ENCODE data around the gene GRM3.
"Not testable (repeated sequence)": the region's sequence is repeated elsewhere in the genome, so short reads cannot be mapped to it uniquely, and the experiment has no call there.

Gene GRM3

DNA sequence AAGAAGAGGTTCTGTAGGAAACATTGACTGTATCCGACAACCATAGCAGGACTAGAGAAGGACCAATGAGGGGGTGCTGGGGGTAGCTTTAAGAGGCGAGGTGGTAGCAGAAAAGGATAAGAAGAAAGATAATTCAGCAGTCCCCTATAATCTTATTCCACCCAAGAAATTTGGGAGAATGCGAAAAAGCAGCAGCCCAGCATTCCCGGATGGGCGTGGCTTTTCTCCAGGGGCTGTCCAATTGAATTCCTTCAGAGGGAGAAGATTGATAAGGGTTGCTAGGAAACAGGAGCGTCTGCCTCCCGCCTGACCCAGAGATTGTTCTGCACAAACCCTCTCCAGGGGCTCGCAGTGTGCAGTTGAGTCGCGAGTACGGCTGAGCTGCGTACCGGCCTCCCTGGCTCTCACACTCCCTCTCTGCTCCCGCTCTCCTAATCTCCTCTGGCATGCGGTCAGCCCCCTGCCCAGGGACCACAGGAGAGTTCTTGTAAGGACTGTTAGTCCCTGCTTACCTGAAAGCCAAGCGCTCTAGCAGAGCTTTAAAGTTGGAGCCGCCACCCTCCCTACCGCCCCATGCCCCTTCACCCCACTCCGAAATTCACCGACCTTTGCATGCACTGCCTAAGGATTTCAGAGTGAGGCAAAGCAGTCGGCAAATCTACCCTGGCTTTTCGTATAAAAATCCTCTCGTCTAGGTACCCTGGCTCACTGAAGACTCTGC is at the start of gene GRM3:
Gene GRM3, plus strand, starts transcription at position 349 of the 721 bp plus-strand sequence. CDS start 121,237 bp downstream, outside the sequence.
- no peak for DNase-seq

GRCh38 chr7:86598311-86598710 is 45.4 kb upstream of the GRM3 start:
- no peak for DNase-seq

- DNase-seq = no peak
These were observed 45.0 kb upstream of the GRM3 start for GRCh38 chr7:86598721-86599120.

GRCh38 chr7:86600506-86601290 is 43.0 kb upstream of the GRM3 start:
- DNase-seq = no peak

DNA sequence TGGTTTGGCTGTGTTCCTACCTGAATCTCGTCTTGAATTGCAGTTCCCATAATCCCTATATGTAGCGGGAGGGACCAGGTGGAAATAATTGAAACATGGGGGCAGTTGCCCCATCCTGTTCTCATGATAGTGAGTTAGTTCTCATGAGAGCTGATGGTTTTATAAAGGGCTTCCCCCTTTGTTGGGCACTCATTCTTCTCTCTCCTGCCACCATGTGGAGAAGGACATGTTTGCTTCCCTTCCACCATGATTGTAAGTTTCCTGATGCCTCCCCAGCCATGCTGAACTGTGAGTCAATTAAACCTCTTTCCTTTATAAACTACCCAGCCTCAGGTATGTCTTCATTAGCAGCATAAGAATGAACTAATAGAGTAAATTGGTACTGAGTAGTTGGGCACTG is 28.0 kb upstream of the GRM3 start:
- DNase-seq = not testable (repeated sequence)

DNA sequence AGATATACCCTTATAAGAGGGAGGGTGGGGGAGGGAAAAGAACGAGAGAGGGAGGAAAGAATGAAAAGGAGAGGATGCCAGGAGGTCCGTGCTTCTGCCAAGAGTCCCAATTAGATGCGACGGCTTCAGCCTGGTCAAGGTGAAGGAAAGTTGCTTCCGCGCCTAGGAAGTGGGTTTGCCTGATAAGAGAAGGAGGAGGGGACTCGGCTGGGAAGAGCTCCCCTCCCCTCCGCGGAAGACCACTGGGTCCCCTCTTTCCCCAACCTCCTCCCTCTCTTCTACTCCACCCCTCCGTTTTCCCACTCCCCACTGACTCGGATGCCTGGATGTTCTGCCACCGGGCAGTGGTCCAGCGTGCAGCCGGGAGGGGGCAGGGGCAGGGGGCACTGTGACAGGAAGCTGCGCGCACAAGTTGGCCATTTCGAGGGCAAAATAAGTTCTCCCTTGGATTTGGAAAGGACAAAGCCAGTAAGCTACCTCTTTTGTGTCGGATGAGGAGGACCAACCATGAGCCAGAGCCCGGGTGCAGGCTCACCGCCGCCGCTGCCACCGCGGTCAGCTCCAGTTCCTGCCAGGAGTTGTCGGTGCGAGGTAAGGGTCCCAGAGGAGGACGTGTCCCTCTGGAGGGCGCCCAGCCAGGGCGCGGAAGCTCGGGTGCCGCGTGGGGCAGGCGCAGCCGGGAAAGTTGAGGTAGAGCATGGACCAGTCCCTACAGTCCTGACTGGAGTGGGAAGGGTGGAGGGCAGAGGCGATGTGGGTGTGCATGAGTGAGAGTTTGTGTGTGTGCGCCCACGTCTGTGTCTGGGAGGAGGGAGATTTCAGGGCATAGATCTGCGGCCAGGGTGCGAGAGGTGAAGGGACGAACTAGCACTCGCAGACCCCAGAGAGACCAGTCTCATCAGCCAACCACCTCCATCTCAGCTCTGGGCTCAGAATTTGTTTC is 844 bp downstream of the GRM3 start:
- DNase-seq = no peak

DNA sequence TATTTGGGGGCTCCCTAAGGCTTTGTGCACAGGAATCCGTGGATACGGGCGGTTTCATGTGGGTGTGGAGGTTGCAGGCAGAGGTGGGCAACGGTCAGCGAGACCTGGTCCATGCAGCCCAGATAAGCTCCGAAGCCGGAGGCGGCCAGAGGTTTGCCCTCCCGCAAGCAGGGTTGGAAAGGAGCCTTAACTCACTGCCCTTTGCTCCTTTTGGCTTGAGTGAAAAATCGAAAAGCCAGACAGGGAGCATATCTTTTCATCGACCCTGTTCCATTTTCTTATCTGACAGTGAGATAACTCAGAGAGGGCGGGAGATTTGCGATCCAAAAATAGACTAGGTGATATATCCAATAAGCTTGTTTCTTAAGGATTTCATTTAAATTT is 1.5 kb downstream of the GRM3 start:
- DNase-seq = no peak

DNA sequence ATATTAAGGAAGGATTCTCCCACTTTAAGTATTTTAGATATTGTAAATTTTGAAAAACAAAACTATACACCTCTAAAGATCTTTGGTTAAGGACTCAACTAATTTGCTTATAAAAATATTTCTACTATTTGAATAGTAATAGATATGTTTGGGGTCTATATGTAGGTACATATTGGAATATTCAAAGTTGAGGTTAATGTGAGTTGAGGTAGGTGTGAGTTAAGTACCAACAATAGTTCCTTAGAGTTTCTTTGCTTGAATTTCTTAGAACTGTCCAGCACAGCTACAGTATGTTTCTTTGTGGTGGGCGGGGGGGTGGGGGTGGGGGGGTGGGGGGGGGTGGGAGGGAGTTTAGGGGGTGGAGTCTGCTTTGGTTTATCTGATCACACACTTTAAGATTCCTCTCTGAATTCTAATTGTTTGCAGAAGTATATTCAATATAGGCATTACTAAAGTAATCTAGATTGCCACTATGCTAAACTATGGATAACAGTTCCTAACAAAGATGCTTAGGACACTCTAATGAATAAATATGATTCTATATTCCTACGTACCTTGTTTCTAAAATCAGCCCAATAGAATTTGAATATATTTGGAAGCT is 2.1 kb downstream of the GRM3 start:
- no peak for DNase-seq

GRCh38 chr7:86647385-86648094 is 3.8 kb downstream of the GRM3 start:
- no peak for DNase-seq

DNA sequence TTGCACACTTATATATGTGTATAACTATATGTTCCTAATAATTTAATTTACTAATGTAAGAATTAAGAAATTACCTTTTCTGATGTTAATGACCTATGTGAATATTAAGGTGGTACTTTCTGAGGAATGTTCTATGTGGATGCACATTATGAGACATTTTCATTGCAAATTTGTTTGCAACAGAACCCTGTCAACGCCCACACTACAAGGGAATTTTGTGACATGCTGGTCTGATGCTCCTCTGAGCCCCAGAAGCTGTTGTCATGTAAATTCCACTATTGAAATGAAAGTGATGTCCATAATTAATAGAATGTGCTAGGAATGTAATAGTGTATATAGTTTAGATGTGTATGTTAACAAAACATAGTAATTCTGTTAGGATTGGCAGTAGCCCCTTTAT is 4.5 kb downstream of the GRM3 start:
- DNase-seq = no peak

- DNase-seq = no peak
These were observed 10.4 kb downstream of the GRM3 start for GRCh38 chr7:86653919-86654659.

GRCh38 chr7:86657948-86658347 is 14.2 kb downstream of the GRM3 start:
- no peak for DNase-seq

DNA sequence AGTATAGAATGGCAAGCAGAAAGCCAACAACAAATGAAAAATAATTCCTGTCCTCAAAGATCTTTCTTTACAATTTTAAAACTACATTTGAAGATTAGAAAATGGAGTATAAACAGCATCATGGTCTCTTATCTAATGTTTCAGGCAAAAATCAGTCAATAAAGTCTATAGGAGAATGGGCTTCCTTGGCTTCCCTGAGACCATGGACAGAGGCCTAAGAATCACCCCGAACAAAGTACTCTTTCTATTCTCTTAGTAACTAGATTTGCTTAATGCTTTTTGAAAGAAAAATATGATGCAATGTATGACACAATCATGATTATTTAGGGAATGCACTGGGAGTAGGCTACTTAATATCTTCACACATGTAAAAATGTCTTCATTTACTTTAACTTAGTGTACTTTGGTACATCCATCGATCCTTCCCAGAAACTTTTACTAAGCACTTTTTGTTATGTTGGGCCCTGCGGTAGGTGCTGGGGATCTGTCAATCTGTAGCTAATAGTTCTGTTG is 17.3 kb downstream of the GRM3 start:
- DNase-seq = no peak

GRCh38 chr7:86664486-86664885 is 20.8 kb downstream of the GRM3 start:
- DNase-seq = no peak

DNA sequence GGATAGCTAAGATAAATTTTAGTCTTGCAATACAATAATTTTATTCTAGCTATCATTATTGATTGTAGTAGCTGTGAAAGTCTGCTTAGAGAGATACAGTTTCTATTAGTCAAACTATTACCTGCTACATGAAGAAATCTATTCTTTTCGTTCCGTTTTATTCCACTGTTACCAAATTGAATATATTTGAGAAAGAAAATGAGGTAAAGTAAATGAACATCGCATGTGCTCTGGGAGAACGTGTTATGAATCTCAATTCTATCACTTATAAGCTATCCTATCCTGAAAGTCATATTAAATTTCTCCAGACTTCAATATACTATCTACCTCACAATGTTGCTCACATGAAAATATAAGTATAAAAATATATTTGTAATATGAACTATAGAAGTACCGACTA is 21.3 kb downstream of the GRM3 start:
- no peak for DNase-seq

DNA sequence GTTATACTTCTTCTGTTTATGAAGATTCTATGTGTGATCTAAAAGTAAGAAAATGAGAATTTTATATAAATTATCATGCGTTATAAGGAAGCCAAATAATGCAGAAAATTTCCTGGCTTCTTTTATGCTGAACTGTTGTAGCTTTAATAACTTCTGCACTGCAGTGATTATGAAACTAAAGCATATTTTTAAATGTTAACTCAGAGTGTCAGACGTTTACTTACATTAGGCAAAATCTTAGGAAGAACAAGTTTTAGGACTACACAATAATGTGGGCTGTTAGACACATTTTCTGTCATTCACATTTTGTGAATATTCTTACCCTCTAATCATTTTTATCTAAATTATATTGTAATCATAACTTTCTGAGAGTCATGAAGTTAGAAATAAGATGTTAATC is 22.0 kb downstream of the GRM3 start:
- DNase-seq = no peak

GRCh38 chr7:86667732-86668131 is 24.0 kb downstream of the GRM3 start:
- DNase-seq = no peak

GRCh38 chr7:86668315-86668714 is 24.6 kb downstream of the GRM3 start:
- no peak for DNase-seq

DNA sequence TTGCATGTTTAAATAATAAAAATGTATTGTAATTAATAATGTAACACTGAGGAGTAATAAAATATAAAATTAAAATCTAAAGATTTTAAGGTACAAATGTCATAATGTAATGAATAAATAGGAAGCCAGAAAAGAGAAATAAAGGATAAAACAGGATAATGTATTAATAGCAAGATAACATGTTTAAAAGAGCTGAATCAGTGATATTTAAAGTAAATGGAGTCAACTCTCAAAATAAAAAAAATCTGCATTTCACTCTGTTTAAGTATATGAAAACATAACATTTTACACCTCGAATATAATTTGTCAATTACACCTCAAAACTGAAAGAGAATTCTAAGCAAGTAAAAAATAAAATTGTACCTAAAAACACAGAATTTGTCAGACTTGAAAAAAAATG is 44.1 kb downstream of the GRM3 start:
- no peak for DNase-seq

DNA sequence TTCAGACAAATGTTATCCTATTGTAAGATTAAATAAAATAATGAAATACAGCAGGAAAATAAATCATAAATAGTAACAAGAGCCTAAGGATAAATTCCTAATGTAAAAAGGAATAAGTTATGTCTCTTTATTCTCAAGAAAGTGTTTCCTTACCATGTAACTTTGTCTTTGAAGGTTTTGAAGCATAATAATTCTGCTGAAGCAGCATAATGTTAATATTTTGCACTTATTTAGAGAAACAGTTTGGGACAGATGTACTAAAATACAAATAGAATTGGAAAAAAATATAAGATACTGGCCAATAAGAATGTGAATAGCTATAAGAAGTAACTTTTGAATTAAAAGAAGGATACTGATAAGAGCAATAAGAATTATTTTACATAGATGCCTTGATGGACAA is 45.7 kb downstream of the GRM3 start:
- no peak for DNase-seq

GRCh38 chr7:86692755-86693154 is 49.0 kb downstream of the GRM3 start:
- no peak for DNase-seq
